8988T (cell line): Measurements from ENCODE around the gene POLN.
A peak's percentile ranks its signal among the peaks of the same experiment; 100 is the strongest.

Experiments used
- DNase-seq: peaks from one replicate; pipeline ENCODE4 v3.0.0; 2011

Gene POLN

DNA sequence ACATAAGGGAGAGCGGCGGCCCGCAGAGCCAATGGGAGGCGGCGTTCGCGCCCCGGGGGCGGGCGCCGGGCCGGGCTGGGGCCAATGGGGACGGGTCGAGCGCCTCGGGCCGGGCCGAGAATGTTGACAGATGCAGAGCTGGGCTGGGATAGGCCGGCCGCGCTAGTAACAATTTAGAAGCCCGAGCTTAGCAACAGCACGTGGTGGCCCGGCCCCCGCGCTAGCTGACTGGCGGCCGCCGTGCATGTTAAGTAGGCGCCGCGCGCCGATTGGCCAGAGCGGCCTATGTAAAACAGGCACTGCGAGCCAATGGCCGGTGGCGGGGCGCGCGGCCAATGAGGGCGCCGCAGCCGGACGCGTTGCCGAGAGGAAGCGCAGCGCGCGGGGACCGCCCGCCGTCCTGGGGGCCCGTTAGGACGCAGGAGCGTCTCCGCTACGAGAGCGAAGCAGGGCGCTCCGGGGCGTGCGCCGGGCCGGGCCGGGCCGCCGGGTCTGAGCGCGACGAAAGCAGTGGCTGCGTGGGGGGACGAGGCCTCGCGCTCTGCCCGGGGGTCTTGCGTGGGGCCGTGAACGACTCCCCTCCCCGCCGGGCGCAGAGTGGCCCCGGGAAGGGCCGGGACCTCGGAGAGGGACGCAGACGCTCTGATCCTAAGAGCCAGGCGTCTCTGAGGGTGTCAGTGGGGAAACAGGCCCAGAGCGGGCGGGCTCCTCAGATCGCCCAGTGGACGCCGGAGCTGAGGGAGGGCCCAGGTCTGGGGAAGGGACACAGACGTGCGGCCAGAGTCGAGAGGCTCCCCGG is 20.4 kb upstream of the POLN start:
- peak; percentile 98 for DNase-seq

GRCh38 chr4:2261853-2262144 is 19.9 kb upstream of the POLN start, which contains the start of gene MXD4:
TSS of gene MXD4 (minus strand) at chr4:2262109. CDS start at chr4:2261980, 129 bp downstream.
- DNase-seq: no peak

DNA sequence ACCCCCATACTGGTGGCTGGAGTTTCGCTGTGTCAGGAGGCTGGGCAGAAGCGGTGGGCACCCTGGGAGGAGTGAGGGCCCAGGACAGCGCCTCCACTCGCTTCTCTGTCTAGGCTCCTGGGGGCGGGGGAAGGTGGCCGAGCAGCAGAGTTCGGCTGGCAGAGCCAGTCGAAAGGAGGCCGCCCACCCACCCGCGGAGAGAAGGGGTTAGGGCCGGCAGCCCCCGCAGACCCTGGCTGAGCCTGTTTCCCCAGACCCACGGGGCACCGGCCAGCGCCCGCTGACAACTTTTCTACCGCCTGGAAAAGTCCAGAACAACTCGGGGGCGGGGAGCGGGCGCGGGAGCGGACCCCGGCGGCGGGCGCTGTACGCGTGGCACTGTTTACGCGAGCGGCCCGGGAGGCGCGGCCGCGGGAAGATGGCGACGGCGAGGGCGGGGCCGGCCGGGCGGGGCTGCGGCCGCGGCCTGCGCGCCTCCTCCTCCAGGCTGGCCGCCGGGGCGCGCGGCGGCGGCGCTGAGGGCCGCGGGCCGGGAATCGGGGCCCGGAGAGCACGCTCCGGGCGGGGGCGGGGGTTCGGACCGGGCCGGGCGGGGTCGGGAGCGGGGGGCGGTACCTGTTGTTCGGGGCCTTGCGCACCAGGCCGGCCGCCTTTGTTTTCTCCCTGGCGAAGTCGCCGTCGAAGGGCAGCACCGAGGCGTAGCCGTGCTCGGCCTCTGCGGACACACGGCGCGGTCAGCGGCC is 19.4 kb upstream of the POLN start:
- DNase-seq: no peak

GRCh38 chr4:2260344-2261109 is 18.6 kb upstream of the POLN start:
- DNase-seq: no peak

DNA sequence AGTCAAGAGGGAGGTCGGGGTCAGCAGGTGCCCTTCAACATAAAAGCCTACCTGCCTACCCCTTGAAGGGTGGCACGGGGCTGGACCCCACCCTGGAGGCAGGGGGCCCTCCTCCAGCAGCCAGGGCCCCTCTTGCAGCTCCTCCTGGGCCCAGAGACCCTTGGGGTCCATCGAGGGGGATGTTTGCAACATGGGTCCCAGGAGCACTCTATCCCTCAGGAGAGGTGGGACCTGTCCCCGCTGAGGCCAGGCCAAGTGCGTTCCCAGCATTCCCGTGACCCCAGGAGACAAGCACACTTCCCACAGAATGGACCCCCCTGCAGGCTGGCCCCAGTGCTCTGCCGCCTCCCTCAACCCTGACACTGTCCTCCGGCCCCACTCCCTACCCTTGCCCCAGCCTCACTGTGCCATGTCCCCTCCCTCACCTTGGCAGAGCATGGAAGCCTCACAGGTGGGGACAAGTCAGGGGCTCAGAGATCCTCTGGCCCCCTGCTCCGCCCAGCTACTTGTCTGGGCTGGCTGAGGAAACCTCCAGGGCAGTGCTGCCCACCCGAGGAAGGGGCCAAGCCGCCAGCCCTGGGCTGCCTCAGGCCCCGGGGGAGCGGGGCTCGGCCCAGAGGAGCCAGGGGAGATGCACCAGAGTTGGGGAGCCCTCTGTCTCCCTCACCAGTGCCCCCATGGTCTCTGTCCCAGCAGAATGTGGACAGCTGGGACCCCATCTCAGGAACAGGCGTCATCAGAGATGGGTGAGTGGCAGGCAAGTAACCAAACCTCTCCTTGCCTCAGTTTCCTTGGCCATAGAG is 17.8 kb upstream of the POLN start:
- DNase-seq: no peak

DNA sequence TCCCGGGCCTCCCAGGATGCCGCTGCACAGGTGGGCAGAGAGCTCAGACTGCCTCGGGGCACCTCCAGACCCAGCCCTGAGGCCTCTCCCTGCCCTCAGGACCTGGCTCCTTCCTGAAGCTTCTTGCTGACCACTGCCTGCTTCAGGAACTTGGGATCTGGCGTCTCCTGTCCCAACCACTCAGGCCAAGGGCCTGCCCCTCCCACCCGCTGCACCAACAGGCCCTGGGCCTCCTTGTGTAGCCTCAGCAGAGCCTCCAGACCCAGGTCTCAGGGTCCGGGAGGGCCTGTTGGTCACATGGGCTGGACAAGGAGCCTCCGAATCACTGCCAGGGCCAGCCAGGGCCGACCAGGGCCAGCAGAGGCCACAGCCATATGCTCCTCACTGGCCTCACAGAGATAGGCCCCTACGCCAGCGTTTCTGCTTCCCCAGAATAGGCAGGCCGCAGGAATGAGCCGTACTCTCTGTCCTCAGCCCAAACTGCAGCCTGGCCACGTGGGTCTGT is 17.2 kb upstream of the POLN start:
- DNase-seq: peak; percentile 2

- DNase-seq: peak; percentile 20
Observed at GRCh38 chr4:2258091-2259035, 16.4 kb upstream of the POLN start.

DNA sequence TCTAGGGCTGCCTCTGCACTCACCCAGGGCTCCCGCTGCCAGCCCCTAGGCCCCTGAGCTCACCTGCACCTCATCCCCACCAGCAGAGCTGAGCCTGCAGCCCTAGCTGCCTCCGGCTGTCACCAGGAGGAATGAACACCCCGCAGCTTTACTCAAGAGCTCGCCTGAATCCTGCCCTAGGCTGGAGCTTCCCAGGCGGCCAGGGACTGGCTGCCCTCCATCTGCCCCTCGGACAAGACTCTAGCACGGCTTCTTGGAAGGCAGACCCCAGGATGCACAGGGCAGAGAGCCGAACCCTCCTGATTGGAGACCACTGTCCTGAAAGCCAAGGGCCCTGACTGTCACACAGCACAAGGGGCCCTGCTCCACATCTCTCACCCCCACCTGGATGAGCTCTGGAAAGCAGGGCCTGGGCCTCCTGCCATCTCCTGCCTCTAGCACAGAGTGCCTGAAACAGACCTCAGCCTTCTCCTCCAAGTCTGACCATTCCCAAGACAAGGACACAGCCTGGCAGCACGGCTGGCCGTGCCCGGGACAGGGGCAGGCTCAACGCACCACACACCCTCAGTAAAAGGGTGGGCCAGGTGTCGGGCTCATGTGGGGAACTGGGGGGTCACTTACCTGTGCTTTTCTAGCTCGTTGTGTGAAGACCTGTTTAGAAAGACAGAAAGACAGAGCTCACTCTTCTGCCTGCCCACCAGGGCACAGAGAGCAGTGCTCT is 15.6 kb upstream of the POLN start:
- peak; percentile 8 for DNase-seq

DNA sequence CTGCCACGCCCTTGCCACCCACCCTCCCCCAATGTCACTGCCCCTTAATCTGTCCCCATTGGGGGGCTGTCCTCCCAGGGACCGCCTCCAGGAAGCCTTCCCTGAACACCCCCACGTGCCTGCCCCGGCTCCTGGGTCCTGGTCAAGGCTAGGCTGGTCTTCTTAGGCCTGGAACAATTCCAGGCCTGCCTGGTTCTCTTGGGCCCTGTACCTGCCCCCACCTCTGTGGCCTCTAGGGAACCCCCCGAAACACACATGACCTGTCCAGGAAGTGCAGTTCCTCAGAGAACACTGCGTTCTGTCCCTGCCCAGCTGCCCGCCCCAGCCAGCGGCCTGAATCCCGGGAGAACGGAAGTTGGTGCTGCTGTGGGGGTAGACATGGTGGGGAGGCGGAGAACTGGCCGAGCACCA is 14.9 kb upstream of the POLN start:
- DNase-seq: peak; percentile 11

DNA sequence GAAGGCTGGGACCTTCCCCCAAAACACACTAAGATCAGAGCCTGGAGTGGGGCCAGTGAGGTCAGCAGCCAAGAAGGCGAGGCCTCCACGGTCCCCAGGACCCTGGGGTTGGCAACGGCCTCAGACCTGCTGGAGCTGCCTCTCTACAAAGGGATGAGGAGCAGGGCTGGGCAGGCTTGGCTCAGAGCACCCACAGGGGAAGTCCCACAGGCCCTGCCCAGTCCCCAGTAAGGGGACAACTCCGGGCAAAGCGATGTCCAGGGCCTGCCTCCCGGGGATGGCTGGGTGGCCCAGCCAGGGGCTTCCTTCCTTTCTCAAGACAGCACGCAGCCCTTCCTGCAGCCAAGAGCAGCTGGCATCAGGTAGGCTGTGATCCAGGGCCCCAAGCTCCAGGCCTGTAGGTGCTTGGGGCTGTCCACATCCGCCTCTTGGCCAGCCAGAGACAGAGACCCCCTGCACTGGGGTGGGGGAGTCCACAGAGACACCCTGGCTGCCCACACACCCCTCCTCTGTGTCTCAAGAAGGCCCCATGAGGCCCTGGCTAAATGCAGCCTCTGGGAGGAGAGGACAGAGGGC is 14.3 kb upstream of the POLN start:
- DNase-seq: peak; percentile 14

DNA sequence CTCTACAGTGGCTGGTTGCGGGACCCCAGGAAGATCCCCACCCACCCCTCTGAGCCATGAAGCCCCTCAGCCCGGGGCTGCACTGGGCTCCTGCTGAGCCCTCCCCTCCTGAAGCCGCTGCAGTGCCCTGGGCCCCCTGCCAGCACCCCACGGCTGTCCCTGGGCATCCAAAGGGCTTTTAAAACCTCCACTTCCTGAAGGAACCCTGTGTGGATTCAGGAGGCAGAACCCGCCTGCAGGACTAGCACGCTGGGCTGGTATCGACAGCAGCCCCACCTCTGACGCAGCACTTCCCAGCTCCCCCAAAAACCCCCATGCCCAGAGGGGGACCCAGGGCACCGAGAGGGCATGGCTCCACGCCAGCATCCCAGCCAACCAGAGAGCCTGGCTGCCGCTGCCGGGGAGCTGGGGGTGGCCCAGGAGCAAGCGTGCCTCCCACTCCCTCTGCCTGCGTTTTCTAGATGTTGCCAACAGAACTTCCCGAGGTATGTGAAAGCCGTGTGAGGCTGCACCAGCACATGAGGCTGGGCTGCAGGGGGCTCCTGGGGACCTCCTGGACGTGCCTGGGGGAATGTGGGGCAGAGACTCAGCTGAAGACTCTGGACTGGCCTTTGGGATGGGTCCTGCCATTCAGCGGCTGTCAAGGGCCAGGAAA is 13.7 kb upstream of the POLN start:
- DNase-seq: peak; percentile 15

DNA sequence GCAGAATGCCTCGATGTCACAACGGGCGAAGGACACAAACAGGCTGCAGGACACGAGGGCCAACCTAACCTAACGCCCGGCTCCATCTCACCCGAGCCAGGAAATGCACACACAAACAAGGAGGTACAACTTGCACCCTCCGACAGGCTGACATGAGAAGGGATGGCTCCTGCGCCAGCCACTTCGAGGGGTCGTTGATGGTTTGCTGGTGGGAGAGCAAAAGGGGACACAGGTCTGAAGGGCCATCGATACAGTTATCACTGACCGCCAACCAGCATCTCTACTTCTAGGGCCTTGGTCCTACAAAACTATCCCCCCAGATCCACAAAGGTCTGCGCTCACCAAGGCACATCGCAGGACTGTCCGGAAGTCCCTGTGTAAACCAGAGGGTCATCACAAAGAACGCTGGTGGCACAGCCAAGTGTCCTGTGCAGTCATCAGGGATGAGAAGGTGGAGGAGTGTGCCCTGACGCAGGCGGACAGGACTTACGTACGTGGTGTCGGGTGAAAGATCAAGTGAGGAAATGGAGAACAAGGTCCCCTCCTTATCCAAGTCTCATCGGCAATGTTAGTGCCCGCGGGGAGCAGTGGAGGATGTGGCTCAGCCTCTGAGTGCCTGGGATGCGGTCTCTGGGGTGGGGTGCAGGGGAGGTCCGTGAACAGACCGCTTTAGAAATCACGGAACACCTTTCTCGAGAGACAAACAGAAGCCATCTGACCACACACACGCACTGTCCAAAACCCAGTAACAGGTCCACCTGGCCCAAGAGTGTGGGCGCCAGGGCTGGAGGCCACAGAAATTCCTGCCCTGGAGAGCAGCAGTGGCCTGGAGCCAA is 13.0 kb upstream of the POLN start:
- peak; percentile 7 for DNase-seq

GRCh38 chr4:2253160-2254084 is 11.5 kb upstream of the POLN start:
- DNase-seq: peak; percentile 20

DNA sequence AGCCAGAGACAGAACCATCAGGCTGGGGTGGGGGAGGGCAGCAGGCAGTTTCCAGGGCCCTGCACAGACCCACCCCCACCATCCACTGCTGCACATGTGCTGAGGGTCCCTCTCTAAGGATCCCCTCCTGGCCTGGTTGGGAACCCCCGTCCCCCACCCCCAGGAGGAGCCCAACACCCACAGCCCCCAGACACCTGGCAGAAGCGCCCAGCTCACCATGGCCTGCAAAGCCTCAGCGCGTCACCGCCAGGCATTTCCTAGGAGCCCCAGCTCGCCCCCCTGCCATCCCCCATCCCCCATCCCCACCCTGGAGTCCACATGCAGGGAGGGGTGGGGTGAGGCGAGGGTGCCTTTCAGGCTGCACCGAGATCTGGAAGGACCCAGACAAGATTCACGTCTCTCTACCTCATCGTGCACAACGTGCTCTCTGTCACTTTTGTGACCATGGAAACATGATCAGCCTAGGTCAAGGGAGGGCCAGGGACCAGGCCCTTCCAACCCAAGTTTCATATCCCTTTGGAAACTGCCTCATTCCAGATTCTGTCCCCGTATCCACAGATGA is 10.7 kb upstream of the POLN start:
- DNase-seq: peak; percentile 13

DNA sequence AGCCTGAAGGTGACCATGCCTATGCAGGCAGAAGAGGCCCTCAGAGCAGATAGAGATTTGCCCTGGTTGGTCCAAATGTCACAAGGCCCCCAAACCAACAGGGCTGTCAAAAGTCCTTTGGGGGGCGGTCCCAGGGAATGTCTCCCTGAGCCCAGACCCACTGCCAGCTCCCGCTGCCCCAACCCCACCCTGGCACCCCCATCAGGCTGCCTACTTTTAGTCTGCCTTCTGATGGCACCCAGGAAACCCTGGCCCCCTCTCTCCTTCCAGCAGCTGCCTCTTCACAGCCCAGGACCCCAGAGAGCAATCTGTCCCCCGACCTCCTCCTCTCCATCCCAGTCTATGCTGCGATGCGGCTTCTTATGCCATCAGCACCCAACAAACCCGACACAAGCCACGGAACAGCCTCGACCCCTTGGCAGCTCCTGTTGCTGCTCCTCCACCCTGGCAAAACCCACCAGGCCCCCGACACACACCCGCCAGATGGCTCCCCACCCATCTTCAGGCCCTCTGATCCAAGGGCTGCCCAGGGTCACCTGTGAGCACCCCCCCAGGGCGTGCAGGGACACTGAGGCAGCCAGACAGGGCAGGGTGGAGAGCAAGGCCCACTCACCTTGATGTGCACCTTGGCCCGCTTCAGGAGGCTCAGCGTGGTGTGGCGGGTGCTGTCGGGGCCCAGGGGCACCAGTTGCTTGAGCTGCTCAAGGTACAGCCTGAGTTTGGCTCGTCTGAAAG is 10.0 kb upstream of the POLN start:
- DNase-seq: peak; percentile 18

GRCh38 chr4:2251073-2251794 is 9.3 kb upstream of the POLN start:
- DNase-seq: peak; percentile 17
